Measurements from ENCODE around the gene SFXN3. TPM values are rescaled to one million over a fixed set of nuclear protein-coding genes. Genes with fewer than 3 reads are reported as not detected.

SFXN3 gene
- total and polyA plus RNA-seq, 2 of the 13 experiments (the other 11 are each of a cell fraction or from before 2014, with no cell fraction given), result 16.8 to 71.5 TPM

DNA sequence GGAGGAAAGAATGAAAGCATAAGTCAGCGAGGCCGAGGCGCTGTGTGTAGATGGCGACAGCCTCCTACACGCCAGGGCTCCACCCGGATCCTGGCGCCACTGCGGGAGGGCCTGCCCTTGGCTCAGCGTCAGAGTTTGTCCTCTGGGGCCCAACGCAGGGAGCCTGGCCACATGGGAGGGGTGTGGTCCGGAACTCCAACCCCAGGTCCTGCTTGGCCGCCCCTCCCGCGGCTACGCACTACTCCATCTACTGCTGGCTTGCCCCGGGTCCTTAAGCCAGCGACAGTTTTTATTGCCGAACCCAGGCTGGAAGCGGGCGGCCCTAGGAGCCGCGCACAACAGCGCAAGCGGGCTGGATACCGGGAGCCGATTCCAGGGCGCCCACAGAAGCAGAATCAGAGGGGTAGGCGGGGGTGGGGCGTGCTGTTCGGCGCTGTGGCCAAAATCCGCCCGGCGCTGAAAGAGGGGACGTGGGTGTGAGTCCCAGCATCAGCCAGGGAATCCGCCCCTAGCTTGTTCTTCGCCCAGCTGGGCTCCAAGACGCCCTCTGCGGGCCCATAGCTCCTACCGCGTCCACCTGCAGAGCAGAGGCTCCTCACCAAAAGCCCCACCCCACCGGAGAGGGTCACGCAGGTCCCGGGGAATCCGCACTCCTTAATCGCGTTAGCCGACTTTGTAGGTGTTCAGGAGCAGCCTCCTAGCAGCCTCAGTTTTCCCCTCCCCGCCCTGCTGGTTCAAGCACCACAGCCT, 35.3 kb downstream of the SFXN3 start (continued):
- TF ChIP-seq PRPF4 (IDR thresholded peaks at IDR 0.05; ENCODE audit: low read depth, low read length, poor library complexity, severe bottlenecking) (no peak), SRSF9 (IDR thresholded peaks at IDR 0.05; ENCODE audit: borderline replicate concordance, insufficient read depth, low read depth, low read length, poor library complexity, severe bottlenecking) (no peak), ZNF749 (CRISPR knock-in tag; IDR thresholded peaks at IDR 0.05; ENCODE audit: borderline replicate concordance) (no peak), MBD4 (IDR thresholded peaks at IDR 0.05; ENCODE audit: borderline replicate concordance, low read length) (no peak), YEATS4 (CRISPR knock-in tag; IDR thresholded peaks at IDR 0.05; ENCODE audit: borderline replicate concordance) (peak; percentile 71; the same call in 1 of the 2 replicates), ZNF629 (CRISPR knock-in tag; conservative IDR thresholded peaks at IDR 0.05) (peak; percentile 3; the same call in 1 of the 2 replicates), JARID2 (CRISPR knock-in tag; IDR thresholded peaks at IDR 0.05; ENCODE audit: insufficient replicate concordance) (no peak), ELF4 (CRISPR knock-in tag; IDR thresholded peaks at IDR 0.05; ENCODE audit: borderline replicate concordance) (no peak), ZNF333 (CRISPR knock-in tag; IDR thresholded peaks at IDR 0.05; ENCODE audit: borderline replicate concordance) (no peak), KMT2A (CRISPR knock-in tag; IDR thresholded peaks at IDR 0.05) (0 out of 2 replicates have a peak, but pooled peaks have one; percentile 55), ZNF460 (CRISPR knock-in tag; IDR thresholded peaks at IDR 0.05; ENCODE audit: borderline replicate concordance) (no peak), KLF11 (CRISPR knock-in tag; IDR thresholded peaks at IDR 0.05) (no peak; the same call in 1 of the 2 replicates), SMC3 (IDR thresholded peaks at IDR 0.05; ENCODE audit: low read length) (no peak), ZNF451 (CRISPR knock-in tag; IDR thresholded peaks at IDR 0.05) (no peak; the same call in 1 of the 2 replicates), MYNN (CRISPR knock-in tag; IDR thresholded peaks at IDR 0.05; ENCODE audit: low read depth) (no peak), ZNF292 (CRISPR knock-in tag; IDR thresholded peaks at IDR 0.05; ENCODE audit: borderline replicate concordance, low read depth) (peak; percentile 76; the same call in 1 of the 2 replicates), SRSF4 (IDR thresholded peaks at IDR 0.05; ENCODE audit: low read depth, low read length, poor library complexity, severe bottlenecking) (no peak), GATAD2A (CRISPR knock-in tag; IDR thresholded peaks at IDR 0.05) (peak; percentile 56; the same call in 1 of the 2 replicates), TEAD3 (CRISPR knock-in tag; optimal IDR thresholded peaks at IDR 0.05; ENCODE audit: borderline replicate concordance) (peak; percentile 53), EED (CRISPR knock-in tag; IDR thresholded peaks at IDR 0.05) (no peak), MLLT10 (CRISPR knock-in tag; IDR thresholded peaks at IDR 0.05) (no peak), ZNF703 (CRISPR knock-in tag; IDR thresholded peaks at IDR 0.05; ENCODE audit: borderline replicate concordance) (no peak), NBN (conservative IDR thresholded peaks at IDR 0.05) (no peak)
- TF ChIP-seq, protein P1, sequence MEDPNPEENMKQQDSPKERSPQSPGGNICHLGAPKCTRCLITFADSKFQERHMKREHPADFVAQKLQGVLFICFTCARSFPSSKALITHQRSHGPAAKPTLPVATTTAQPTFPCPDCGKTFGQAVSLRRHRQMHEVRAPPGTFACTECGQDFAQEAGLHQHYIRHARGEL (CRISPR knock-in tag; IDR thresholded peaks at IDR 0.05), result no peak
- TF ChIP-seq, protein P2, sequence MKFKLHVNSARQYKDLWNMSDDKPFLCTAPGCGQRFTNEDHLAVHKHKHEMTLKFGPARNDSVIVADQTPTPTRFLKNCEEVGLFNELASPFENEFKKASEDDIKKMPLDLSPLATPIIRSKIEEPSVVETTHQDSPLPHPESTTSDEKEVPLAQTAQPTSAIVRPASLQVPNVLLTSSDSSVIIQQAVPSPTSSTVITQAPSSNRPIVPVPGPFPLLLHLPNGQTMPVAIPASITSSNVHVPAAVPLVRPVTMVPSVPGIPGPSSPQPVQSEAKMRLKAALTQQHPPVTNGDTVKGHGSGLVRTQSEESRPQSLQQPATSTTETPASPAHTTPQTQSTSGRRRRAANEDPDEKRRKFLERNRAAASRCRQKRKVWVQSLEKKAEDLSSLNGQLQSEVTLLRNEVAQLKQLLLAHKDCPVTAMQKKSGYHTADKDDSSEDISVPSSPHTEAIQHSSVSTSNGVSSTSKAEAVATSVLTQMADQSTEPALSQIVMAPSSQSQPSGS (CRISPR knock-in tag; IDR thresholded peaks at IDR 0.05), result peak; percentile 65
- TF ChIP-seq, protein P3, sequence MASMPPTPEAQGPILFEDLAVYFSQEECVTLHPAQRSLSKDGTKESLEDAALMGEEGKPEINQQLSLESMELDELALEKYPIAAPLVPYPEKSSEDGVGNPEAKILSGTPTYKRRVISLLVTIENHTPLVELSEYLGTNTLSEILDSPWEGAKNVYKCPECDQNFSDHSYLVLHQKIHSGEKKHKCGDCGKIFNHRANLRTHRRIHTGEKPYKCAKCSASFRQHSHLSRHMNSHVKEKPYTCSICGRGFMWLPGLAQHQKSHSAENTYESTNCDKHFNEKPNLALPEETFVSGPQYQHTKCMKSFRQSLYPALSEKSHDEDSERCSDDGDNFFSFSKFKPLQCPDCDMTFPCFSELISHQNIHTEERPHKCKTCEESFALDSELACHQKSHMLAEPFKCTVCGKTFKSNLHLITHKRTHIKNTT (CRISPR knock-in tag; IDR thresholded peaks at IDR 0.05), result no peak
- TF ChIP-seq, protein P4, sequence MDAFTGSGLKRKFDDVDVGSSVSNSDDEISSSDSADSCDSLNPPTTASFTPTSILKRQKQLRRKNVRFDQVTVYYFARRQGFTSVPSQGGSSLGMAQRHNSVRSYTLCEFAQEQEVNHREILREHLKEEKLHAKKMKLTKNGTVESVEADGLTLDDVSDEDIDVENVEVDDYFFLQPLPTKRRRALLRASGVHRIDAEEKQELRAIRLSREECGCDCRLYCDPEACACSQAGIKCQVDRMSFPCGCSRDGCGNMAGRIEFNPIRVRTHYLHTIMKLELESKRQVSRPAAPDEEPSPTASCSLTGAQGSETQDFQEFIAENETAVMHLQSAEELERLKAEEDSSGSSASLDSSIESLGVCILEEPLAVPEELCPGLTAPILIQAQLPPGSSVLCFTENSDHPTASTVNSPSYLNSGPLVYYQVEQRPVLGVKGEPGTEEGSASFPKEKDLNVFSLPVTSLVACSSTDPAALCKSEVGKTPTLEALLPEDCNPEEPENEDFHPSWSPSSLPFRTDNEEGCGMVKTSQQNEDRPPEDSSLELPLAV (CRISPR knock-in tag; conservative IDR thresholded peaks at IDR 0.05; ENCODE audit: low read depth), result no peak
